ENCODE results near the gene RAD51B.

The RAD51B gene

DNA sequence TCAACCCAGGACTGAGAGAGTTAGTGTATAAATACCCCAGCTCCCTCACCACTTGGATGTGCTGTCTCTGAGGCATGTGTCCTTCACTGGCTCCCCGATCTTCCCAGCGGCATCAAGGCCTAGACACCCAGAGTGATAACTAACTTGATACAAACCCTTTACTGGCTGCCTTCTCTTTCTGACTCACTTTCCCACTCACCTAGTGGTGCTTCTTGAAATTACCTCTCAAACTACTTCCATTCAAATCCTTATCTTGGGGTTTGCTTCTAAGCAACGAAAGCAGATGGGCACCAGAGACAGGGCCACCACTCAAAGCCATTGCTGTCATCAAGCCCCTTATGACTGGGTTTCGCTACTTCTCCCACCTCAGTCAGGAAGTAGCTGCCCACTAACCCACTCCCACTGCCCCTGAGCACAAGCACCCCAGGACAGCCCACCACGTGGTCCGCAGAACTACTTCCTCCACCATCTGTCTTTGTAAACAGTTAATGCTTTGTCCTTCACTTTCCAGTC lies 956.1 kb downstream of the RAD51B start:
- TF ChIP-seq, protein P1, sequence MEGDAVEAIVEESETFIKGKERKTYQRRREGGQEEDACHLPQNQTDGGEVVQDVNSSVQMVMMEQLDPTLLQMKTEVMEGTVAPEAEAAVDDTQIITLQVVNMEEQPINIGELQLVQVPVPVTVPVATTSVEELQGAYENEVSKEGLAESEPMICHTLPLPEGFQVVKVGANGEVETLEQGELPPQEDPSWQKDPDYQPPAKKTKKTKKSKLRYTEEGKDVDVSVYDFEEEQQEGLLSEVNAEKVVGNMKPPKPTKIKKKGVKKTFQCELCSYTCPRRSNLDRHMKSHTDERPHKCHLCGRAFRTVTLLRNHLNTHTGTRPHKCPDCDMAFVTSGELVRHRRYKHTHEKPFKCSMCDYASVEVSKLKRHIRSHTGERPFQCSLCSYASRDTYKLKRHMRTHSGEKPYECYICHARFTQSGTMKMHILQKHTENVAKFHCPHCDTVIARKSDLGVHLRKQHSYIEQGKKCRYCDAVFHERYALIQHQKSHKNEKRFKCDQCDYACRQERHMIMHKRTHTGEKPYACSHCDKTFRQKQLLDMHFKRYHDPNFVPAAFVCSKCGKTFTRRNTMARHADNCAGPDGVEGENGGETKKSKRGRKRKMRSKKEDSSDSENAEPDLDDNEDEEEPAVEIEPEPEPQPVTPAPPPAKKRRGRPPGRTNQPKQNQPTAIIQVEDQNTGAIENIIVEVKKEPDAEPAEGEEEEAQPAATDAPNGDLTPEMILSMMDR (IDR thresholded peaks at IDR 0.05; ENCODE audit: low read depth, low read length, missing control alignments), result no peak
- Histone ChIP-seq H3K36me3 (replicated peaks) (no peaks in the 10 kb centered on the region), H3K27ac (no peak overlapping the region), H3K27me3 (replicated peaks) (no peaks in the 10 kb centered on the region), H3K4me3 (ENCODE audit: low read depth, low read length) (no peak overlapping the region)
- in situ Hi-C loops (cut with HindIII; ENCODE audit: low pct_ligation_motif_present, low sequenced_read_pairs), result no loop called here
- no peak for DNase-seq

DNA sequence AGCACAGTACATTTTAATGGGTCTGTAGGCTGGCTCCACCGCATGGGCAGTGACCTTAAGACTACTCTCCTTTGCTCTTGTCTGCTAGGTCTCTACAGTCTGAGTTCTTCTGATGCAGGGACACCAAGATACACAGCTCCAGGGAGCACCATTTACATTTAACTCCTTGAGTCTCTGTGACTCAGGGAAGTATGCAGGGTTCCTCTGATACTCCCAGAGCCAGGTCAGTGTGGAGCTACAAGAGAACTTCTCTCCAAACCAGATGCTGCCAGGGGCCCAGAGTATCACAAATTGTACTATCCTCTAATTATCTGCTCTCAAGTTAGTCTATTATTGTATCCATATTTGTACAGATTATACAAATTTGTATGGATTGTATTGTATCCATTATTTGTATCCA lies 958.1 kb downstream of the RAD51B start:
- TF ChIP-seq, protein P1 (IDR thresholded peaks at IDR 0.05; ENCODE audit: low read depth, low read length, missing control alignments), result no peak
- Histone ChIP-seq H3K27ac (no peak overlapping the region), H3K36me3 (replicated peaks) (no peaks in the 10 kb centered on the region), H3K4me3 (ENCODE audit: low read depth, low read length) (no peak overlapping the region), H3K27me3 (replicated peaks) (no peaks in the 10 kb centered on the region)
- no peak for DNase-seq
- in situ Hi-C loops (cut with HindIII; ENCODE audit: low pct_ligation_motif_present, low sequenced_read_pairs), result no loop called here
